Esophagus (tissue), 2 donors: ENCODE measurements around the gene EXOSC9. TPM values are rescaled to one million over a fixed set of nuclear protein-coding genes. Genes with fewer than 3 reads are reported as not detected.
A peak's percentile ranks its signal among the peaks of the same experiment; 100 is the strongest.

Experiments
- H3K27ac ChIP-seq, 2 donors: one replicate each; pipeline ENCODE4 v1.5.1; 2013; ENCODE audit warnings: low read depth in 2 of 2, mild to moderate bottlenecking in 2 of 2, inconsistent platforms in 1 of 2, low read length in 1 of 2, moderate library complexity in 1 of 2
- H3K27me3 ChIP-seq, 2 donors: one replicate each; pipeline ENCODE4 v1.6.1; 2013; ENCODE audit warnings: low read length in 2 of 2, control low read depth in 1 of 2, mild to moderate bottlenecking in 1 of 2; ENCODE audit not compliant: insufficient read depth in 2 of 2, control insufficient read depth in 1 of 2
- H3K36me3 ChIP-seq, 2 donors: one replicate each; pipeline ENCODE4 v1.6.1; 2013; ENCODE audit warnings: low read length in 1 of 2; ENCODE audit not compliant: control insufficient read depth in 2 of 2, insufficient read depth in 2 of 2
- H3K4me1 ChIP-seq, 2 donors: one replicate each; pipeline ENCODE4 v1.6.1; 2013; ENCODE audit warnings: low read length in 1 of 2; ENCODE audit not compliant: control insufficient read depth in 2 of 2, insufficient read depth in 2 of 2
- H3K4me3 ChIP-seq, 2 donors: one replicate each; pipeline ENCODE4 v1.5.1; 2013; ENCODE audit warnings: low read length in 2 of 2, mild to moderate bottlenecking in 2 of 2, low read depth in 1 of 2, moderate library complexity in 1 of 2
- H3K9me3 ChIP-seq, 2 donors: one replicate each; pipeline ENCODE4 v1.6.1; 2013; ENCODE audit warnings: mild to moderate bottlenecking in 2 of 2, low read depth in 1 of 2, low read length in 1 of 2, moderate library complexity in 1 of 2; ENCODE audit not compliant: control insufficient read depth in 2 of 2, insufficient read depth in 1 of 2
- WGBS, 2 donors: extraction: QIAGEN DNeasy Blood & Tissue Kit; methylation state at CpG; one replicate each; pipeline ENCODE4 v1.1.7; 2013; 5-methylcytosine and 5-hydroxymethylcytosine counted together
- polyA plus RNA-seq, 2 donors: library from polyadenylated mRNA; stranded (reverse); fragments of 200-250 nt; gene quantifications; one replicate each; pipeline ENCODE4 v1.2.3, GENCODE V29; 2013
- donor health status: healthy with polysubstance abuse.
- donor health status: Bipolar disorder and iron deficiency.

EXOSC9 gene
- polyA plus RNA-seq, 2 donors: 16.3 to 18.9 TPM

DNA sequence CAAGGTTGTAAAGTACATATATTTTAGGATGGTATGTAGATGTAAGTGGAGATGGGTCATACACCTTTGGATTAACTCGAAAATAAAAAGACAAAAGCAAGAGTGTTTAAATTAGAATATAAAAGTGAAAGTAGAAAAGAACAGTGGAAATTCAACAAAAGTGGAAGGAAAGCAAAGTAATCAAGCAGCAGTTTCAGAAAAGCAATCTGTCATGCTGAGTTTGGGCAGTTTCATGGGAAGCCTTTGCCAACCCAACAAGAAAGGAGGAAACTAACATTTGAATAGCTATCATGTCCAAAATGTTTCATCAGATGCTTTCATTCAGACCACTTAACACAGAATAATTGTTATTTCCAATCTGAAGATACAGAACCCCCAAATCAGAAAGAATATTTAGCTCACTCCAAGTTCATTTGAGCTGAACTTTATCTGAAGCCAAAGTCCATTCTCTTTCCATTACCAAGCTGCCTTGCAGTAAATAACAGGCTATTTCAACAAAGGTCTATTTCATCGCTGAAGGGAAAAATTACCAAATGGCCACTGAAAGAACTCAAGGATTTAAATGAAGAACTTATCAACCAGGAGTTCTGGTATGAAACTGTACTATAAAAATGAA lies 1.8 kb upstream of the EXOSC9 start:
- Histone ChIP-seq H3K4me1 (no peaks in the 10 kb centered on the region), H3K9me3 (no peaks in the 10 kb centered on the region), H3K4me3 (no peak overlapping the region), H3K27me3 (no peaks in the 10 kb centered on the region), H3K27ac (no peak overlapping the region), H3K36me3 (no peaks in the 10 kb centered on the region)
- WGBS, 2 donors: 69 to 74% methylated on average over 2 of the region's 2 CpGs

GRCh38 chr4:121799867-121800501 lies 1.1 kb upstream of the EXOSC9 start:
- no peak overlapping the region for H3K4me3 ChIP-seq

GRCh38 chr4:121800638-121800960 lies 524 bp upstream of the EXOSC9 start:
- H3K36me3 ChIP-seq: peaks cover 0 to 2% of the 10 kb centered on the region in 2 donors
- H3K4me1 ChIP-seq: no peaks in the 10 kb centered on the region
- 36 to 40% methylated on average over 8 of the region's 8 CpGs for WGBS, 2 donors
- H3K9me3 ChIP-seq: no peaks in the 10 kb centered on the region
- H3K27ac ChIP-seq: peak overlapping the region; percentile 84 to 95
- H3K4me3 ChIP-seq: peak overlapping the region; percentile 96 to 99
- H3K27me3 ChIP-seq: no peaks in the 10 kb centered on the region

More at GRCh38 chr4:121799867-121800501, 1.1 kb upstream of the EXOSC9 start:
- WGBS, 2 donors: 86 to 88% methylated on average over 3 of the region's 3 CpGs
- no peaks in the 10 kb centered on the region for H3K9me3 ChIP-seq
- H3K4me1 ChIP-seq: no peaks in the 10 kb centered on the region
- peaks cover 0 to 2% of the 10 kb centered on the region in 2 donors for H3K36me3 ChIP-seq
- no peaks in the 10 kb centered on the region for H3K27me3 ChIP-seq
- no peak overlapping the region for H3K27ac ChIP-seq

DNA sequence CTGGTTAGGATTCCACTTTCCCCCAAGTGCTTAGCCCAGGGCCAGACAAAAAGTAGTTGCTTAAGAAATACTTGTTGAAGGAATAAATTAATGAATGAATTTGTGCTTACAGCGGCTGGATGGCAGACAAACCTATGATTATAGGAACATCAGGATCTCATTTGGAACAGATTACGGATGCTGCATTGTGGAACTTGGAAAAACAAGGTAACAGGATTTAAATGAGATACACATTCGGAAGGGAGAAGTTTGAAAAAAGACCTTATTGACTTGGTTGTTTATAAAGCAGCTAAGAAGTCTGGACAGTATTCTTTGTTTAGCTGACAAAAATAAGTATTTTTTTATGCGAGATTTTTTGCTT lies 572 bp downstream of the EXOSC9 start:
- Histone ChIP-seq H3K4me3 (peak overlapping the region; percentile 96 to 99), H3K27ac (peak overlapping the region in 1 of 2 donors; percentile 84), H3K9me3 (no peaks in the 10 kb centered on the region), H3K36me3 (peaks cover 0 to 2% of the 10 kb centered on the region in 2 donors), H3K4me1 (no peaks in the 10 kb centered on the region), H3K27me3 (no peaks in the 10 kb centered on the region)
- 15 to 16% methylated on average over 4 of the region's 4 CpGs for WGBS, 2 donors

GRCh38 chr4:121806411-121806810 lies 5.3 kb downstream of the EXOSC9 start:
- peaks cover 0 to 2% of the 10 kb centered on the region in 2 donors for H3K36me3 ChIP-seq
- WGBS, 2 donors: 82 to 86% methylated on average over 4 of the region's 4 CpGs
- no peak overlapping the region for H3K4me3 ChIP-seq
- H3K27ac ChIP-seq: no peak overlapping the region
- no peaks in the 10 kb centered on the region for H3K9me3 ChIP-seq
- no peaks in the 10 kb centered on the region for H3K27me3 ChIP-seq
- no peaks in the 10 kb centered on the region for H3K4me1 ChIP-seq

DNA sequence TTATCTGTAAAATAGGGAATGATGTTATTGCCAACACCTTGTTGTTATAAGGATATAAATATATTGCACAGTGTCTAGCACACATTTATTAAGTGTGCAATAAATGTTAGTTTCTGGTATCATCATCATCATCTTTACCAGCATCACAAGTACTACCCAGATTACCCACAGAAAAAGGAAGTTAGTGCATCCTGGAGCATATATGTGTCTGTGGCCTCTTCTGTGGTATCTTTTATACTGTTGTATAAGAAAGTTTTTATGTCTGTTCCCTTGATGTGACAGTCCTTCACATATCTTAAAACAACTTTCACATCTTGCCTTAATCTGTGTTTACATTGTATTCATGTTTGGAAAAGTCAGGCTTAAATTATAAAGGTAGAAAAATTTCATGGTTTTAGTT lies 10.0 kb downstream of the EXOSC9 start:
- no peak overlapping the region for H3K27ac ChIP-seq
- no peaks in the 10 kb centered on the region for H3K27me3 ChIP-seq
- H3K36me3 ChIP-seq: no peaks in the 10 kb centered on the region
- no peaks in the 10 kb centered on the region for H3K9me3 ChIP-seq
- H3K4me1 ChIP-seq: no peaks in the 10 kb centered on the region
- no peak overlapping the region for H3K4me3 ChIP-seq

GRCh38 chr4:121814756-121815155 lies 13.6 kb downstream of the EXOSC9 start:
- no peaks in the 10 kb centered on the region for H3K9me3 ChIP-seq
- H3K36me3 ChIP-seq: no peaks in the 10 kb centered on the region

GRCh38 chr4:121817006-121817405 lies 15.9 kb downstream of the EXOSC9 start:
- H3K36me3 ChIP-seq: no peaks in the 10 kb centered on the region

More at GRCh38 chr4:121814756-121815155, 13.6 kb downstream of the EXOSC9 start:
- Histone ChIP-seq H3K4me3 (no peak overlapping the region), H3K27ac (no peak overlapping the region), H3K27me3 (no peaks in the 10 kb centered on the region), H3K4me1 (no peaks in the 10 kb centered on the region)
- WGBS, 2 donors: 84 to 89% methylated on average over 2 of the region's 2 CpGs

GRCh38 chr4:121817701-121818100 lies 16.6 kb downstream of the EXOSC9 start:
- no peak overlapping the region for H3K4me3 ChIP-seq
- H3K27ac ChIP-seq: no peak overlapping the region
- 76 to 83% methylated on average over 1 of the region's 1 CpG for WGBS, 2 donors
- no peaks in the 10 kb centered on the region for H3K4me1 ChIP-seq
- H3K27me3 ChIP-seq: no peaks in the 10 kb centered on the region
- H3K36me3 ChIP-seq: no peaks in the 10 kb centered on the region
- H3K9me3 ChIP-seq: no peaks in the 10 kb centered on the region

More at GRCh38 chr4:121817006-121817405, 15.9 kb downstream of the EXOSC9 start:
- H3K9me3 ChIP-seq: no peaks in the 10 kb centered on the region
- WGBS, 2 donors: 76 to 78% methylated on average over 3 of the region's 3 CpGs
- no peak overlapping the region for H3K27ac ChIP-seq
- no peak overlapping the region for H3K4me3 ChIP-seq
- no peaks in the 10 kb centered on the region for H3K4me1 ChIP-seq
- no peaks in the 10 kb centered on the region for H3K27me3 ChIP-seq

GRCh38 chr4:121818215-121818614 lies 17.1 kb downstream of the EXOSC9 start:
- H3K4me3 ChIP-seq: no peak overlapping the region
- 43 to 66% methylated on average over 1 of the region's 1 CpG for WGBS, 2 donors
- no peaks in the 10 kb centered on the region for H3K27me3 ChIP-seq
- no peak overlapping the region for H3K27ac ChIP-seq
- no peaks in the 10 kb centered on the region for H3K36me3 ChIP-seq
- peaks cover 1 to 3% of the 10 kb centered on the region in 2 donors for H3K4me1 ChIP-seq
- no peaks in the 10 kb centered on the region for H3K9me3 ChIP-seq
